CD14-positive monocyte (primary cell): ENCODE results near the gene SPIN2B. TPM values are rescaled to one million over a fixed set of nuclear protein-coding genes. Genes with fewer than 3 reads are reported as not detected.

Experiments used
- DNase-seq, 3 donors: peaks; one replicate each; pipeline ENCODE4 v3.0.0-alpha.2; 2011 to 2022
- H2AFZ ChIP-seq: 2 replicates; pipeline ENCODE4 v1.6.0; 2012; ENCODE audit warnings: mild to moderate bottlenecking, low read depth, low read length, inconsistent platforms; ENCODE audit not compliant: insufficient read depth, poor library complexity, severe bottlenecking
- H3K27ac ChIP-seq, 2 donors: 1 replicate in 1 of 2; 2 replicates in 1 of 2; pipeline ENCODE4 v1.5.1; 2012 to 2013; ENCODE audit warnings: low read length in 2 of 2, control low read depth in 1 of 2, inconsistent platforms in 1 of 2, low read depth in 1 of 2, mild to moderate bottlenecking in 1 of 2
- H3K27me3 ChIP-seq, 2 donors: one replicate each; pipeline versions ENCODE4 v1.6.0 to v1.6.1; 2011 to 2013; ENCODE audit warnings: low read length in 2 of 2; ENCODE audit not compliant: control insufficient read depth in 2 of 2, insufficient read depth in 2 of 2
- H3K36me3 ChIP-seq, 2 donors: replicated peaks in 1 of 2; 1 replicate in 1 of 2; 2 replicates in 1 of 2; pipeline versions ENCODE4 v1.5.1 to v1.6.1; 2012 to 2013; ENCODE audit warnings: low read length in 2 of 2, control low read depth in 1 of 2, inconsistent platforms in 1 of 2, mild to moderate bottlenecking in 1 of 2; ENCODE audit not compliant: insufficient read depth in 2 of 2, control insufficient read depth in 1 of 2
- H3K4me1 ChIP-seq, 2 donors: 1 replicate in 1 of 2; 2 replicates in 1 of 2; pipeline versions ENCODE4 v1.5.1 to v1.6.1; 2012 to 2013; ENCODE audit warnings: low read length in 2 of 2, control low read depth in 1 of 2, inconsistent platforms in 1 of 2, mild to moderate bottlenecking in 1 of 2, moderate library complexity in 1 of 2; ENCODE audit not compliant: insufficient read depth in 2 of 2, control insufficient read depth in 1 of 2
- H3K4me2 ChIP-seq: replicated peaks from 2 replicates; pipeline ENCODE3; 2012; ENCODE audit warnings: low read length, moderate library complexity, mild to moderate bottlenecking; ENCODE audit not compliant: poor library complexity, severe bottlenecking; ENCODE audit errors: extremely low read depth
- H3K4me3 ChIP-seq, 3 experiments: fragments of 200-600 bp in 1 of 3; sonication (generic) in 1 of 3; replicated peaks in 1 of 3; 1 replicate in 2 of 3; 2 replicates in 1 of 3; pipeline ENCODE4 v1.5.1; 2011 to 2013; ENCODE audit warnings: low read length in 3 of 3, mild to moderate bottlenecking in 3 of 3, control low read depth in 2 of 3, low read depth in 2 of 3, inconsistent platforms in 1 of 3, moderate library complexity in 1 of 3
- H3K79me2 ChIP-seq: 2 replicates; pipeline ENCODE4 v1.6.0; 2012; ENCODE audit warnings: mild to moderate bottlenecking, control low read depth, inconsistent platforms, low read length, moderate library complexity; ENCODE audit not compliant: insufficient read depth
- H3K9ac ChIP-seq: 2 replicates; pipeline ENCODE4 v1.6.0; 2017; ENCODE audit warnings: low read length, mild to moderate bottlenecking; ENCODE audit not compliant: insufficient read depth, poor library complexity, severe bottlenecking
- H3K9me3 ChIP-seq, 2 donors: replicated peaks in 1 of 2; 1 replicate in 1 of 2; 2 replicates in 1 of 2; pipeline versions ENCODE4 v1.5.1 to v1.6.1; 2012 to 2013; ENCODE audit warnings: low read length in 2 of 2, control low read depth in 1 of 2; ENCODE audit not compliant: control insufficient read depth in 1 of 2, insufficient read depth in 1 of 2
- H4K20me1 ChIP-seq: 2 replicates; pipeline ENCODE4 v1.6.0; 2012; ENCODE audit warnings: mild to moderate bottlenecking, low read length, control low read depth, moderate library complexity; ENCODE audit not compliant: insufficient read depth
- H3K27ac Mint-ChIP-seq, 7 donors: one replicate each; pipeline ENCODE4 v1.8.0; 2020; ENCODE audit warnings: mild to moderate bottlenecking in 7 of 7, mixed read lengths in 7 of 7, moderate library complexity in 6 of 7, inconsistent platforms in 2 of 7
- H3K27me3 Mint-ChIP-seq, 3 donors: one replicate each; pipeline ENCODE4 v1.8.0; 2021 to 2022; ENCODE audit warnings: low read depth in 3 of 3, mild to moderate bottlenecking in 3 of 3, mixed read lengths in 3 of 3, moderate library complexity in 3 of 3, inconsistent platforms in 1 of 3
- H3K36me3 Mint-ChIP-seq, 2 donors: one replicate each; pipeline ENCODE4 v1.8.0; 2020; ENCODE audit warnings: mixed read lengths in 2 of 2, inconsistent platforms in 1 of 2, mild to moderate bottlenecking in 1 of 2
- H3K4me1 Mint-ChIP-seq: one replicate; pipeline ENCODE4 v1.8.0; 2020; ENCODE audit warnings: mild to moderate bottlenecking, mixed read lengths
- H3K4me3 Mint-ChIP-seq, 2 donors: one replicate each; pipeline ENCODE4 v1.8.0; 2020; ENCODE audit warnings: mild to moderate bottlenecking in 2 of 2, mixed read lengths in 2 of 2, moderate library complexity in 1 of 2
- H3K9me3 Mint-ChIP-seq, 7 donors: one replicate each; pipeline ENCODE4 v1.8.0; 2020 to 2022; ENCODE audit warnings: mixed read lengths in 7 of 7, mild to moderate bottlenecking in 6 of 7, moderate library complexity in 6 of 7, inconsistent platforms in 2 of 7
- WGBS: methylation state at CpG from one replicate; pipeline ENCODE4 v1.1.5; 2013; ENCODE audit warnings: missing lambda C conversion rate; ENCODE audit not compliant: insufficient coverage; 5-methylcytosine and 5-hydroxymethylcytosine counted together
- intact Hi-C, 2 donors: fragments of 100-400 bp; cut with micrococcal nuclease; formaldehyde crosslinking; loops; one replicate each; pipeline versions ENCODE4 v1.15.0 to v1.15.1; 2023
- polyA plus RNA-seq, 3 donors: library from polyadenylated mRNA; depleted of rRNA in 1 of 3; unstranded in 2 of 3; stranded (reverse) in 1 of 3; fragments of 300-500 nt in 2 of 3; fragments of >200 nt in 1 of 3; fragmentation: Illumina TruSeq in 2 of 3; gene quantifications; 1 replicate in 2 of 3; 2 replicates in 1 of 3; pipeline ENCODE4 v1.2.3, GENCODE V29; 2012 to 2021
- TF ChIP-seq, protein P1 (sequence below): fragments of 200-600 bp; IDR thresholded peaks from one replicate; pipeline ENCODE4 v1.8.0; 2022; ENCODE audit warnings: antibody characterized with exemption, mild to moderate bottlenecking

Gene SPIN2B
- polyA plus RNA-seq, 3 donors, result 6.5 to 9.0 (median 6.7) TPM

DNA sequence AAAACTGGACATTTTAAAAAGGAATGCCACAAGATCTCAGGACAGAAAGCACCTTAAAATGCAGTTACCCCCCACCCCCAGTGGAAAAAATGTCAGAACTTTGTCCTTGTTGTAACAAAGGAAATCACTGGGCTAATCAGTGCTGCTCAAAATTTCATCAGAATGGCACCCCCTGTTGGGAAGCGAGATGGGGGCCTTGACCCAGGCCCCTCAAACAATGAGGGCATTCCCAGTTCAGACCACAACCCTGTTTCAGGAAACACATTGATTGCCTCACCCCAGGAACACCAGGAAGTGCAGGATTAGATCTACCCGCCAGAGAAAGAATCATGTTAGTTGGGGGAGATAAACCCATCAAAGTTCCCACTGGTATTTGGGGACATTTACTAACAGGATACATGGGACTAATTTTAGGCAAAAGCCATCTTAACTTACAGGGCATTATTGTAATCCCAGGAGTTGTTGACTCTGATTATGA is 16.4 kb downstream of the SPIN2B start:
- no CpG with 5 or more reads among the region's 2 CpGs for WGBS
- H3K4me1 ChIP-seq, result no peaks in the 10 kb centered on the region
- intact Hi-C loops, result no loop called here

DNA sequence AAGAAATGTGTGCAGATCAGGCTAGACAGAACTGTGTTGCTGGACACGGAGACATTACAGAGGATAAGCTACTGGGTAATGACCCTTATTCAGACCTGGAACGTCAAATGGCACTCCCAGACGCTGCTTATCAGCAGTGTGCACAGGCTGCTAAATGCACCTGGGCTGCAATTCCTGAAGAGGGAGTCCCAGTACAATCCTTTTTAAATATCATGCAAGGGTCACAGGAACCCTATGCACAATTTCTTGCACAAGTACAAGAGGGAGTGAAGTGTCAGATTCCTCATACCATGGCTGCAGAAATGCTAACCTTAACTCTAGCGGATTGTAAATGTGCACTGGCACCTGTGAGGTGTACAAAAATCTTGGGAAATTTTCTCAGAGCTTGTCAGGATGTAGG is 16.9 kb downstream of the SPIN2B start:
- Histone ChIP-seq H3K4me3 (no peak overlapping the region), H2AFZ (no peak overlapping the region), H3K4me1 (no peaks in the 10 kb centered on the region), H3K9me3 (no peaks in the 10 kb centered on the region), H3K4me2 (no peak overlapping the region), H3K9ac (no peak overlapping the region), H3K27me3 (no peaks in the 10 kb centered on the region), H3K27ac (no peak overlapping the region), H4K20me1 (no peaks in the 10 kb centered on the region), H3K79me2 (no peaks in the 10 kb centered on the region), H3K36me3 (no peaks in the 10 kb centered on the region)
- Mint-ChIP-seq H3K4me1 (no peaks in the 10 kb centered on the region), H3K9me3 (peaks cover 0 to 12% (median 8%) of the 10 kb centered on the region in 7 donors), H3K27me3 (no peaks in the 10 kb centered on the region), H3K4me3 (no peak overlapping the region), H3K27ac (no peak overlapping the region), H3K36me3 (peaks cover 6 to 10% of the 10 kb centered on the region in 2 donors)
- TF ChIP-seq, protein P1, sequence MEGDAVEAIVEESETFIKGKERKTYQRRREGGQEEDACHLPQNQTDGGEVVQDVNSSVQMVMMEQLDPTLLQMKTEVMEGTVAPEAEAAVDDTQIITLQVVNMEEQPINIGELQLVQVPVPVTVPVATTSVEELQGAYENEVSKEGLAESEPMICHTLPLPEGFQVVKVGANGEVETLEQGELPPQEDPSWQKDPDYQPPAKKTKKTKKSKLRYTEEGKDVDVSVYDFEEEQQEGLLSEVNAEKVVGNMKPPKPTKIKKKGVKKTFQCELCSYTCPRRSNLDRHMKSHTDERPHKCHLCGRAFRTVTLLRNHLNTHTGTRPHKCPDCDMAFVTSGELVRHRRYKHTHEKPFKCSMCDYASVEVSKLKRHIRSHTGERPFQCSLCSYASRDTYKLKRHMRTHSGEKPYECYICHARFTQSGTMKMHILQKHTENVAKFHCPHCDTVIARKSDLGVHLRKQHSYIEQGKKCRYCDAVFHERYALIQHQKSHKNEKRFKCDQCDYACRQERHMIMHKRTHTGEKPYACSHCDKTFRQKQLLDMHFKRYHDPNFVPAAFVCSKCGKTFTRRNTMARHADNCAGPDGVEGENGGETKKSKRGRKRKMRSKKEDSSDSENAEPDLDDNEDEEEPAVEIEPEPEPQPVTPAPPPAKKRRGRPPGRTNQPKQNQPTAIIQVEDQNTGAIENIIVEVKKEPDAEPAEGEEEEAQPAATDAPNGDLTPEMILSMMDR, result no peak
- intact Hi-C loops, result no loop called here
- WGBS, result 72% methylated on average over 2 of the region's 4 CpGs
- no peak for DNase-seq

More for the DNA sequence above, 16.4 kb downstream of the SPIN2B start:
- no peak overlapping the region for H3K4me3 Mint-ChIP-seq
- Histone ChIP-seq H3K9me3 (no peaks in the 10 kb centered on the region), H3K27me3 (no peaks in the 10 kb centered on the region), H3K9ac (no peak overlapping the region), H3K36me3 (no peaks in the 10 kb centered on the region), H2AFZ (no peak overlapping the region), H3K79me2 (no peaks in the 10 kb centered on the region), H4K20me1 (no peaks in the 10 kb centered on the region), H3K27ac (no peak overlapping the region), H3K4me3 (no peak overlapping the region), H3K4me2 (no peak overlapping the region)
- no peaks in the 10 kb centered on the region for H3K4me1 Mint-ChIP-seq
- TF ChIP-seq, protein P1, result no peak
- H3K9me3 Mint-ChIP-seq, result peaks cover 0 to 8% (median 6%) of the 10 kb centered on the region in 7 donors
- DNase-seq, result no peak
- no peaks in the 10 kb centered on the region for H3K27me3 Mint-ChIP-seq
- H3K27ac Mint-ChIP-seq, result no peak overlapping the region
- peaks cover 6 to 10% of the 10 kb centered on the region in 2 donors for H3K36me3 Mint-ChIP-seq
